Measurements from ENCODE around the gene GRIA1.

GRIA1 gene

DNA sequence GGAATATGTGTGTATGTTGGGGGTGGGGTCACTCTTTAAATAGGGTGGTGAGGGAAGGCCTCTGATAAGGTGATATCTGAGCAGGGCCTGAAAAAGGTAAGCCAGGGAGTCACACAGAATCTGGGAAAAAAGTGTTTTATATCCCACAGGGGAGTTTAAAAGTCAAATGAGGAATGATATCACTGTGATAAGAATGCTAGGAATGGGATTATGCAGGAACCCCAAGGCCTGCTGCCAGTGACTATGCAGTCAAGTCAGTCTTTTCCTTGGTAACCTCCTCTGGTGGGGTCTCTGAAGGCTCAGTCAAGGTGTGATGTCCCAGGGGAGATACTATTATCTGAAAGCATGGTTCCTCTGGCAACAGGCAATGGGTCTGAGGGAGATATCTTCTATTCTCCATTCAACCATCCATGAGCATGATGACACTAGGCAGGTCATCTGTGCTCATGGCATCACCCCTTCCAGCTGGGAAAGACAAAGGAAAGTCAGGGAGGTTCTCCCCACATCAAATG lies 53.5 kb downstream of the GRIA1 start:
- DNase-seq (ENCODE audit: low read depth, low spot score), result no peak
- no peaks in the 10 kb centered on the region for H3K9me3 ChIP-seq (ENCODE audit: control insufficient read depth, insufficient read depth, low read length)
- no peaks in the 10 kb centered on the region for H3K4me1 ChIP-seq (ENCODE audit: control insufficient read depth, insufficient read depth, low read length)
- H3K27ac ChIP-seq (ENCODE audit: low read length), result no peak overlapping the region
- no peak overlapping the region for H3K4me3 ChIP-seq (ENCODE audit: low read length)
- no peaks in the 10 kb centered on the region for H3K27me3 ChIP-seq (ENCODE audit: control insufficient read depth, insufficient read depth, low read length)
- no peaks in the 10 kb centered on the region for H3K36me3 ChIP-seq (ENCODE audit: control insufficient read depth, insufficient read depth, low read length)

GRCh38 chr5:153544706-153545105 lies 54.2 kb downstream of the GRIA1 start:
- no peaks in the 10 kb centered on the region for H3K4me1 ChIP-seq (ENCODE audit: control insufficient read depth, insufficient read depth, low read length)
- no peaks in the 10 kb centered on the region for H3K9me3 ChIP-seq (ENCODE audit: control insufficient read depth, insufficient read depth, low read length)
- no peaks in the 10 kb centered on the region for H3K36me3 ChIP-seq (ENCODE audit: control insufficient read depth, insufficient read depth, low read length)
- H3K27me3 ChIP-seq (ENCODE audit: control insufficient read depth, insufficient read depth, low read length), result no peaks in the 10 kb centered on the region
- WGBS (ENCODE audit: insufficient coverage, insufficient read length), result 100% methylated on average over 1 of the region's 4 CpGs
- H3K27ac ChIP-seq (ENCODE audit: low read length), result no peak overlapping the region
- DNase-seq (ENCODE audit: low read depth, low spot score), result no peak
- H3K4me3 ChIP-seq (ENCODE audit: low read length), result no peak overlapping the region

DNA sequence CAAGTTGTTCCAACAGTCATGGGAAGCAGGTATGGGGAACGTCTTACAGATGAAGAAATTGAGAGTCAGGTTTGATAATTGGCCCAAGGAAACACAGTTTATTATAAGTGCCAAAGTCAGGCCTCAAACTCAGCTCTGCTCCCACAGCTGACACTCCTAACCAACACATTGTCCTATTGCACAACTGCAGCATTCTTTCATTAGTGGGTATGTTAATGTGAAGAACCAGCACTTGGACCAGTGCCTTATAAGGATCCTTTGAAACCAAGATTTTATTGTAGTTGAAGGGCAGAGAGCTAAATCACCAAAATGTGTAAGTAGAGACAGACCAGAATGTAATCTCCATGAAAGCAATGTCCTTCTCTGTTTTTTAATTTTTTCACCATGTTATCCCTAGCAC lies 56.1 kb downstream of the GRIA1 start:
- no peak overlapping the region for H3K27ac ChIP-seq (ENCODE audit: low read length)
- H3K4me3 ChIP-seq (ENCODE audit: low read length), result no peak overlapping the region
- no peaks in the 10 kb centered on the region; the same call in 1 of the 2 replicates for H3K4me1 ChIP-seq (ENCODE audit: control insufficient read depth, insufficient read depth, low read length)
- no peaks in the 10 kb centered on the region for H3K36me3 ChIP-seq (ENCODE audit: control insufficient read depth, insufficient read depth, low read length)
- no peaks in the 10 kb centered on the region for H3K9me3 ChIP-seq (ENCODE audit: control insufficient read depth, insufficient read depth, low read length)
- DNase-seq (ENCODE audit: low read depth, low spot score), result no peak
- H3K27me3 ChIP-seq (ENCODE audit: control insufficient read depth, insufficient read depth, low read length), result no peaks in the 10 kb centered on the region
- WGBS (ENCODE audit: insufficient coverage, insufficient read length), result no CpG with 5 or more reads among the region's 1 CpG

GRCh38 chr5:153551537-153552079 lies 61.1 kb downstream of the GRIA1 start:
- WGBS (ENCODE audit: insufficient coverage, insufficient read length), result no CpG with 5 or more reads among the region's 1 CpG
- Histone ChIP-seq H3K4me3 (ENCODE audit: low read length) (no peak overlapping the region), H3K4me1 (ENCODE audit: control insufficient read depth, insufficient read depth, low read length) (no peaks in the 10 kb centered on the region; the same call in 1 of the 2 replicates), H3K36me3 (ENCODE audit: control insufficient read depth, insufficient read depth, low read length) (no peaks in the 10 kb centered on the region), H3K27me3 (ENCODE audit: control insufficient read depth, insufficient read depth, low read length) (no peaks in the 10 kb centered on the region), H3K27ac (ENCODE audit: low read length) (no peak overlapping the region), H3K9me3 (ENCODE audit: control insufficient read depth, insufficient read depth, low read length) (no peaks in the 10 kb centered on the region)
- DNase-seq (ENCODE audit: low read depth, low spot score), result peak; percentile 16

GRCh38 chr5:153552886-153553285 lies 62.4 kb downstream of the GRIA1 start:
- H3K36me3 ChIP-seq (ENCODE audit: control insufficient read depth, insufficient read depth, low read length), result no peaks in the 10 kb centered on the region
- H3K4me1 ChIP-seq (ENCODE audit: control insufficient read depth, insufficient read depth, low read length), result no peaks in the 10 kb centered on the region; the same call in 1 of the 2 replicates
- H3K4me3 ChIP-seq (ENCODE audit: low read length), result no peak overlapping the region
- no peaks in the 10 kb centered on the region for H3K9me3 ChIP-seq (ENCODE audit: control insufficient read depth, insufficient read depth, low read length)
- H3K27ac ChIP-seq (ENCODE audit: low read length), result no peak overlapping the region
- DNase-seq (ENCODE audit: low read depth, low spot score), result no peak
- H3K27me3 ChIP-seq (ENCODE audit: control insufficient read depth, insufficient read depth, low read length), result no peaks in the 10 kb centered on the region

DNA sequence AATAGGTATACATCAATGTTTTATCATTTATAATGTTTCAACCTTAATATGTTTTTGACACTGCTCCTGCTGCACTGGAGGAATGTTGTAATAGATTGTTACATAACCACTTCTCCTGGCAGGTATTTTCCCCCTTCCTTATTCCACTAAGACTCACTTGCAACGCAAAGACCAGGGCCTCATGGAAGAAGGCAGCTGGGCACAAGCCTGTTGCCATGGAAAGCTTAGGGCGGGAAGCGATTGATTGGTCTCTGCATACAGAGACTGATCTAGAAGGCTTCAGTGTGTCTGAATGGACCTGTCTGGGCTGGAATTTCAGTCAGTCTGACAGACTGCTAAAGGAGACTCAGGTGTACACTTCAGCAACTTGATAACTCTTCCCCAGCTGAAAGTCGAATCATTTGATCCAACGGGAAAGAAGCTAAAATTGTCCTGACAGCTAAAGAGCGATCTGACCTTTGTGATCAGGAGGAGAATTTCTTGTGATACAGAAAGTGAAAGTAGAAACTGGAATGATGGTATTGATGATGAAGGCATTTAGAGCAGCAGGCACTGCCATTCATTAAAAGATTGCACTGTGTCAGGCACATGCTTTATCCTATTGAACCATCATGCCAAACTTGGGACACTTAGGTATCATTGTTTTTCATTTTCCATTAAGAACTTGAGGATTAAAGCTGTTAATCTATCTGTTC lies 65.1 kb downstream of the GRIA1 start:
- Histone ChIP-seq H3K27ac (ENCODE audit: low read length) (no peak overlapping the region), H3K27me3 (ENCODE audit: control insufficient read depth, insufficient read depth, low read length) (no peaks in the 10 kb centered on the region), H3K36me3 (ENCODE audit: control insufficient read depth, insufficient read depth, low read length) (no peaks in the 10 kb centered on the region), H3K9me3 (ENCODE audit: control insufficient read depth, insufficient read depth, low read length) (no peaks in the 10 kb centered on the region), H3K4me1 (ENCODE audit: control insufficient read depth, insufficient read depth, low read length) (no peaks in the 10 kb centered on the region; the same call in 1 of the 2 replicates), H3K4me3 (ENCODE audit: low read length) (no peak overlapping the region)
- no peak for DNase-seq (ENCODE audit: low read depth, low spot score)
- WGBS (ENCODE audit: insufficient coverage, insufficient read length), result no CpG with 5 or more reads among the region's 6 CpGs

GRCh38 chr5:153558957-153559356 lies 68.5 kb downstream of the GRIA1 start:
- Histone ChIP-seq H3K4me3 (ENCODE audit: low read length) (no peak overlapping the region), H3K9me3 (ENCODE audit: control insufficient read depth, insufficient read depth, low read length) (no peaks in the 10 kb centered on the region), H3K4me1 (ENCODE audit: control insufficient read depth, insufficient read depth, low read length) (no peaks in the 10 kb centered on the region), H3K27ac (ENCODE audit: low read length) (no peak overlapping the region), H3K27me3 (ENCODE audit: control insufficient read depth, insufficient read depth, low read length) (no peaks in the 10 kb centered on the region), H3K36me3 (ENCODE audit: control insufficient read depth, insufficient read depth, low read length) (no peaks in the 10 kb centered on the region)
- DNase-seq (ENCODE audit: low read depth, low spot score), result no peak
- no CpG with 5 or more reads among the region's 3 CpGs for WGBS (ENCODE audit: insufficient coverage, insufficient read length)

- no peak overlapping the region for H3K4me3 ChIP-seq (ENCODE audit: low read length)
- no CpG with 5 or more reads among the region's 1 CpG for WGBS (ENCODE audit: insufficient coverage, insufficient read length)
Measured at GRCh38 chr5:153559926-153560325, 69.5 kb downstream of the GRIA1 start.

DNA sequence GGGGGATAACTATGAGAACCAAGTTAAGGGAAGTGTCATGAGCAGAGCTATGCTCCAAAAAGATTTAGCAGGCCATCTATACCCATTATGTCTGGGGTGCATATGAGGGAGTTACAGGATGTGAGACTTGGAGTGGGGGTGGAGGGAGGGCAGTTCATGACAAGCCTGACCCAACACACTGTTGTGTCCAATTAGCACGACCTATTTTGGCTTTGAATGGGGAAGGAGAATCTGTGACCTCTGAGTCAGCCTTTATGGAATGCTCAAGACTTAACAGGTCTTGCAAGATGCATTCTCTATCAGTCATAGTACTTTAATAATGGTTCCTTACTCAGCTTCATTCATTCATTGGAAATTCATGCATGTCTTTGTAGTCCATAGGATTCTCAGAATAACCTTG lies 71.7 kb downstream of the GRIA1 start:
- no peak overlapping the region for H3K4me3 ChIP-seq (ENCODE audit: low read length)
- no peak for DNase-seq (ENCODE audit: low read depth, low spot score)
- no CpG with 5 or more reads among the region's 1 CpG for WGBS (ENCODE audit: insufficient coverage, insufficient read length)
- H3K27me3 ChIP-seq (ENCODE audit: control insufficient read depth, insufficient read depth, low read length), result no peaks in the 10 kb centered on the region
- no peaks in the 10 kb centered on the region for H3K36me3 ChIP-seq (ENCODE audit: control insufficient read depth, insufficient read depth, low read length)
- no peaks in the 10 kb centered on the region for H3K4me1 ChIP-seq (ENCODE audit: control insufficient read depth, insufficient read depth, low read length)
- H3K27ac ChIP-seq (ENCODE audit: low read length), result no peak overlapping the region
- no peaks in the 10 kb centered on the region for H3K9me3 ChIP-seq (ENCODE audit: control insufficient read depth, insufficient read depth, low read length)

More at GRCh38 chr5:153559926-153560325, 69.5 kb downstream of the GRIA1 start:
- no peak overlapping the region for H3K27ac ChIP-seq (ENCODE audit: low read length)
- H3K4me1 ChIP-seq (ENCODE audit: control insufficient read depth, insufficient read depth, low read length), result no peaks in the 10 kb centered on the region
- no peaks in the 10 kb centered on the region for H3K36me3 ChIP-seq (ENCODE audit: control insufficient read depth, insufficient read depth, low read length)
- no peaks in the 10 kb centered on the region for H3K27me3 ChIP-seq (ENCODE audit: control insufficient read depth, insufficient read depth, low read length)
- no peak for DNase-seq (ENCODE audit: low read depth, low spot score)
- H3K9me3 ChIP-seq (ENCODE audit: control insufficient read depth, insufficient read depth, low read length), result no peaks in the 10 kb centered on the region

GRCh38 chr5:153565822-153566221 lies 75.4 kb downstream of the GRIA1 start:
- no peak overlapping the region for H3K4me3 ChIP-seq (ENCODE audit: low read length)
- WGBS (ENCODE audit: insufficient coverage, insufficient read length), result no CpG with 5 or more reads among the region's 1 CpG
- no peaks in the 10 kb centered on the region for H3K36me3 ChIP-seq (ENCODE audit: control insufficient read depth, insufficient read depth, low read length)
- no peak overlapping the region for H3K27ac ChIP-seq (ENCODE audit: low read length)
- H3K4me1 ChIP-seq (ENCODE audit: control insufficient read depth, insufficient read depth, low read length), result no peaks in the 10 kb centered on the region
- H3K27me3 ChIP-seq (ENCODE audit: control insufficient read depth, insufficient read depth, low read length), result no peaks in the 10 kb centered on the region
- H3K9me3 ChIP-seq (ENCODE audit: control insufficient read depth, insufficient read depth, low read length), result no peaks in the 10 kb centered on the region
- no peak for DNase-seq (ENCODE audit: low read depth, low spot score)

DNA sequence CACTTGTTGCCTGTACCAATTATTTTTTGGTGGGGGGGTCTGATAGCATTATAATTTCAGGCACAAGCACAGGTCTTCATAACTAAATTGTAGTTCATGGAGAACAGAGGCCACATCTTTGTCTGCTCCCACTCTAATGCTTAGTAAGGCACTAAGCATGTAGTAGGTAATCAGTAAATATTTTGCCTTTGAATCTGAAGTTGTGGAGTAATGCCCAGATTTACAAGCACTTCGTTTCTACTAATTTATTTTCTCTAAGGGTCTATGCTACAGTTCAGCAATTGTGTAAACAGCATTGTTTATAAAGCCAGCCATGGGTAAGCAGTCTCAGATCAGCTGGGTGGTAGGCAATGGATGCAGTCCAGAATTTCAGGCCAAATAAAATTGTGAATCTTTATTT lies 78.6 kb downstream of the GRIA1 start:
- Histone ChIP-seq H3K27ac (ENCODE audit: low read length) (no peak overlapping the region), H3K36me3 (ENCODE audit: control insufficient read depth, insufficient read depth, low read length) (no peaks in the 10 kb centered on the region), H3K4me3 (ENCODE audit: low read length) (no peak overlapping the region), H3K4me1 (ENCODE audit: control insufficient read depth, insufficient read depth, low read length) (no peaks in the 10 kb centered on the region), H3K27me3 (ENCODE audit: control insufficient read depth, insufficient read depth, low read length) (no peaks in the 10 kb centered on the region), H3K9me3 (ENCODE audit: control insufficient read depth, insufficient read depth, low read length) (no peaks in the 10 kb centered on the region)
- DNase-seq (ENCODE audit: low read depth, low spot score), result no peak
- no CpG with 5 or more reads among the region's 1 CpG for WGBS (ENCODE audit: insufficient coverage, insufficient read length)

Data from iPS DF 6.9 (cell line).